HT-29 (cell line): Measurements from ENCODE around the gene KRTAP13-3. TPM values are rescaled to one million over a fixed set of nuclear protein-coding genes. Genes with fewer than 3 reads are reported as not detected.

Source experiments
- total RNA-seq: library from RNA; depleted of rRNA; stranded (reverse); fragments of >200 nt; shearing (Covaris generic); gene quantifications from 2 replicates; pipeline ENCODE4 v1.2.3, GENCODE V29; 2014; rRNA removed

KRTAP13-3 gene
- total RNA-seq, 1 experiment from 2014 or later, result not detected

Other genes starting within 250 kb of the KRTAP13-3 start
- not detected in 2 replicates for gene CLDN8, start 209.8 kb downstream of the KRTAP13-3 start, total RNA-seq
- not detected in 2 replicates for gene KRTAP24-1, start 143.0 kb downstream of the KRTAP13-3 start, total RNA-seq
- gene KRTAP25-1, start 136.4 kb downstream of the KRTAP13-3 start, total RNA-seq, result not detected in 2 replicates
- not detected in 2 replicates for gene KRTAP26-1, start 105.6 kb downstream of the KRTAP13-3 start, total RNA-seq
- gene KRTAP27-1, start 88.2 kb downstream of the KRTAP13-3 start, total RNA-seq, result not detected in 2 replicates
- gene KRTAP23-1, start 77.3 kb downstream of the KRTAP13-3 start, total RNA-seq, result not detected in 2 replicates
- gene KRTAP13-2, start 53.7 kb downstream of the KRTAP13-3 start, total RNA-seq, result not detected in 2 replicates
- not detected in 2 replicates for gene KRTAP13-1, start 29.9 kb downstream of the KRTAP13-3 start, total RNA-seq
- gene KRTAP13-4, start 4.3 kb upstream of the KRTAP13-3 start, total RNA-seq, result not detected in 2 replicates
- gene KRTAP15-1, start 14.3 kb upstream of the KRTAP13-3 start, total RNA-seq, result not detected in 2 replicates
- gene KRTAP19-1, start 54.4 kb upstream of the KRTAP13-3 start, total RNA-seq, result not detected in 2 replicates
- gene KRTAP19-2, start 61.5 kb upstream of the KRTAP13-3 start, total RNA-seq, result not detected in 2 replicates
- not detected in 2 replicates for gene KRTAP19-3, start 66.1 kb upstream of the KRTAP13-3 start, total RNA-seq
- not detected in 2 replicates for gene KRTAP19-4, start 71.2 kb upstream of the KRTAP13-3 start, total RNA-seq
- not detected in 2 replicates for gene KRTAP19-5, start 76.2 kb upstream of the KRTAP13-3 start, total RNA-seq
- gene KRTAP19-6, start 115.9 kb upstream of the KRTAP13-3 start, total RNA-seq, result not detected in 2 replicates
- gene KRTAP19-7, start 135.4 kb upstream of the KRTAP13-3 start, total RNA-seq, result not detected in 2 replicates
- gene KRTAP22-2, start 164.5 kb upstream of the KRTAP13-3 start, total RNA-seq, result not detected in 2 replicates
- gene KRTAP6-3, start 166.5 kb upstream of the KRTAP13-3 start, total RNA-seq, result not detected in 2 replicates
- gene KRTAP6-2, start 173.0 kb upstream of the KRTAP13-3 start, total RNA-seq, result not detected in 2 replicates
- gene KRTAP22-1, start 175.2 kb upstream of the KRTAP13-3 start, total RNA-seq, result not detected in 2 replicates
- not detected in 2 replicates for gene KRTAP6-1, start 188.0 kb upstream of the KRTAP13-3 start, total RNA-seq
- gene KRTAP20-1, start 190.5 kb upstream of the KRTAP13-3 start, total RNA-seq, result not detected in 2 replicates
- gene KRTAP20-4, start 194.7 kb upstream of the KRTAP13-3 start, total RNA-seq, result not detected in 2 replicates
- gene KRTAP20-2, start 209.3 kb upstream of the KRTAP13-3 start, total RNA-seq, result not detected in 2 replicates
- gene KRTAP20-3, start 216.9 kb upstream of the KRTAP13-3 start, total RNA-seq, result not detected in 2 replicates